Measurements from ENCODE around the gene DAZL. TPM values are rescaled to one million over a fixed set of nuclear protein-coding genes. Genes with fewer than 3 reads are reported as not detected.

The DAZL gene
- total and polyA plus RNA-seq, 4 experiments from 2014 or later: not detected

DNA sequence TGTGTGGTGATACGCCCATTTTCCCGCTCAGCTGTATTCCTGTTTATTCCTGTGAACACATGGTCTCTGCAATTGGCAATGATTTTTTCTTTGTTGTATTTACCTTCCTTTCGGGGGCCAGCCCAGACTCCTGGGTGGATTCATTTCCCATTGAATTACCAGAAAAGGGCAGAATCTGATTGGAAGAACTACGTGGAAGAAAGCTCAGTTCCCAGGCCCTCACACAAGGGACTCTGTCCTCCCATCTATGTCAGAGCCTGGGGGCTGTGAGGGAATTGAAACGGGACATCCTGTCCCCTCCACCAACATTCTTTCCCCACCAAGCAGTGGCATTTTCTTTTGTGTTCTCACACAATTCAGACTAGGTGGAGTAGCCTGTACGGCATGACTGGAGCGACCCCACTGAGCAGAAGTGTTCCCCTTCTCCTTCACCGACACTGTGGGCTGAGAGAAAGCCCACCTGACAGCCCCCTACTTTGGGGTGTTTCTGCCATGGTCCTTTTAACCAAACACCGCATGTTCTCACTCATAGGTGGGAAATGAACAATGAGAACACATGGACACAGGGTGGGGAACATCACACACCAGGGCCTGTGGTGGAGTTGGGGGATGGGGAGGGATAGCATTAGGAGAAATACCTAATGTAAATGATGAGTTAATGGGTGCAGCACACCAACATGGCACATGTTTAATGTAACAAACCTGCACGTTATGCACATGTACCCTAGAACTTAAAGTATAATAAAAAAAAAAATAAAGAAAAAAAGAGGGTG lies 59.6 kb downstream of the DAZL start:
- Histone ChIP-seq H3K4me1 (ENCODE audit: insufficient read depth, low read length) (no peaks in the 10 kb centered on the region), H3K9me3 (ENCODE audit: control insufficient read depth in 1 of 2, low read length in 2 of 2) (no peaks in the 10 kb centered on the region), H3K27me3 (ENCODE audit: insufficient read depth, low read length) (no peaks in the 10 kb centered on the region), H3K4me3 (ENCODE audit: low read length in 2 of 2) (no peak overlapping the region), H3K27ac (ENCODE audit: low read depth, low read length) (no peak overlapping the region), H3K36me3 (ENCODE audit: insufficient read depth, low read length) (no peaks in the 10 kb centered on the region)
- Mint-ChIP-seq H3K4me1 (peaks cover 0 to under 1% (median 0%) of the 10 kb centered on the region in 4 donors), H3K27me3 (peaks cover 0 to 5% of the 10 kb centered on the region in 2 donors), H3K4me3 (no peak overlapping the region), H3K9me3 (peaks cover 0 to 2% (median 0%) of the 10 kb centered on the region in 8 donors), H3K27ac (no peak overlapping the region), H3K36me3 (no peaks in the 10 kb centered on the region)
- ChIA-PET POLR2A (ENCODE audit: partially characterized antibody) (no interaction called here), CTCF (ENCODE audit: partially characterized antibody) (interaction anchor here (1.2 kb wide), 1 partner anchor 496 kb away, joined by 3 read pairs; no protein-coding TSS in a partner anchor)
- intact Hi-C loops (cut with micrococcal nuclease): no loop called here
- DNase-seq: no peak

DNA sequence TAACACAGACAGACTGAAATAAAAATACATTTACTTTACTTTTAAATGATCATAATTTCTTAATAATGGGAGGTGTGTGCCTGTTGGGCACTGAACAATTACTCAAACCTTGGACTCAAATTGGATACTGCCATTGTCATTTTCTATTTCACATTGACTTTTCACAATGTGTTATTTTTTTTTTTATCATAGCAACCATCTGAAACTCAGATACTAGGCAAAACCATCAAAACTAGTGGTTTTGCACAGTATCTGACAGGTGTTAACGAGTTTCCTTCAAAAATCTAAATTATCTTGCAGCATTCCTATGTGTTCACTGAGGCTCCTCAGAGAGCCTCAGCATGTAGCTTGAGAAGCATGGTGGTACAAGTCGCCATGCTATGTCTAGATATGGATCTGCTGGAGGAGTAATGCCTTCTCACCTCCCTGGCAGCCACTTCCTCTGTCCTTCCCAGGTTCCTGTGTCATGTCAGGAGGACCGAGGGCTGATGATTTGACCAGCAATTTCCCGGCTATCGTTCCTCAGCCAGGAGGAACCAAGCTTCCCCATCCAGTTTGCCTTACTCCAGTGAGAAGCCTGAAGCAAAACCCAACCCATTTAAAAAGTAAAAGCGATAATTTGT lies 61.9 kb downstream of the DAZL start:
- Mint-ChIP-seq H3K27ac (peak overlapping the region in 1 of 7 donors; percentile 32), H3K4me1 (no peaks in the 10 kb centered on the region), H3K4me3 (no peak overlapping the region), H3K9me3 (peaks cover 0 to 2% (median 0%) of the 10 kb centered on the region in 8 donors), H3K36me3 (no peaks in the 10 kb centered on the region), H3K27me3 (peaks cover 0 to 13% of the 10 kb centered on the region in 2 donors)
- ChIA-PET POLR2A (ENCODE audit: partially characterized antibody) (no interaction called here), CTCF (ENCODE audit: partially characterized antibody) (no interaction called here)
- no peaks in the 10 kb centered on the region for H3K9me3 ChIP-seq (ENCODE audit: control insufficient read depth in 1 of 2, low read length in 2 of 2)
- no peak for DNase-seq
- no peaks in the 10 kb centered on the region for H3K27me3 ChIP-seq (ENCODE audit: insufficient read depth, low read length)
- H3K4me3 ChIP-seq (ENCODE audit: low read length in 2 of 2): no peak overlapping the region
- H3K27ac ChIP-seq (ENCODE audit: low read depth, low read length): no peak overlapping the region
- no peaks in the 10 kb centered on the region for H3K4me1 ChIP-seq (ENCODE audit: insufficient read depth, low read length)
- intact Hi-C loops (cut with micrococcal nuclease): no loop called here
- H3K36me3 ChIP-seq (ENCODE audit: insufficient read depth, low read length): no peaks in the 10 kb centered on the region

DNA sequence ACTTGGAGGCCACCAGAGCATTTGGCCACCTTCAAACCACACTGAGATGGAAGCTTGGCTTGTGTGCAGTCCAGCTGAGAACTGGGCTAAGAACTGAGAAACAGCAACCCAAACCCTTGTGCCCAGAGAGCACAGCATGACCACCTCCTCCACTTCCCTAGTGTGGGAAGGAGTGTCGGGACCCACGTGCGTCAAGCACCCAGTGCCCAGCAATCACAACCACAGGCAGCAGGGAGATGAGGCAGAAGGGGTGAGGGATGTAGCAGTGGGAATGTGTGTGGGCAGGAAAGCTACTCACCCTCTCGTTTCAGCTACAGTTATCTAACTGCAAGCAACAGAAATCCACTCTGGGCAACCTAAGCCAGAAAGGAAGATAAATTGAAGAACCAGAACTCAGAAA lies 66.7 kb downstream of the DAZL start:
- Mint-ChIP-seq H3K27ac (no peak overlapping the region), H3K4me3 (no peak overlapping the region), H3K27me3 (peaks cover 4 to 16% of the 10 kb centered on the region in 2 donors), H3K4me1 (no peaks in the 10 kb centered on the region), H3K9me3 (peaks cover 0 to 3% (median 0%) of the 10 kb centered on the region in 8 donors), H3K36me3 (no peaks in the 10 kb centered on the region)
- ChIA-PET POLR2A (ENCODE audit: partially characterized antibody) (no interaction called here), CTCF (ENCODE audit: partially characterized antibody) (interaction anchor here (0.6 to 1.4 kb wide), 3 partner anchors 9 to 15 kb away, joined by 3 read pairs; no protein-coding TSS in a partner anchor)
- DNase-seq: no peak
- no peak overlapping the region for H3K4me3 ChIP-seq (ENCODE audit: low read length in 2 of 2)
- no peaks in the 10 kb centered on the region for H3K27me3 ChIP-seq (ENCODE audit: insufficient read depth, low read length)
- no peak overlapping the region for H3K27ac ChIP-seq (ENCODE audit: low read depth, low read length)
- intact Hi-C loops (cut with micrococcal nuclease): no loop called here
- H3K9me3 ChIP-seq (ENCODE audit: control insufficient read depth in 1 of 2, low read length in 2 of 2): no peaks in the 10 kb centered on the region
- H3K36me3 ChIP-seq (ENCODE audit: insufficient read depth, low read length): no peaks in the 10 kb centered on the region
- H3K4me1 ChIP-seq (ENCODE audit: insufficient read depth, low read length): no peaks in the 10 kb centered on the region

DNA sequence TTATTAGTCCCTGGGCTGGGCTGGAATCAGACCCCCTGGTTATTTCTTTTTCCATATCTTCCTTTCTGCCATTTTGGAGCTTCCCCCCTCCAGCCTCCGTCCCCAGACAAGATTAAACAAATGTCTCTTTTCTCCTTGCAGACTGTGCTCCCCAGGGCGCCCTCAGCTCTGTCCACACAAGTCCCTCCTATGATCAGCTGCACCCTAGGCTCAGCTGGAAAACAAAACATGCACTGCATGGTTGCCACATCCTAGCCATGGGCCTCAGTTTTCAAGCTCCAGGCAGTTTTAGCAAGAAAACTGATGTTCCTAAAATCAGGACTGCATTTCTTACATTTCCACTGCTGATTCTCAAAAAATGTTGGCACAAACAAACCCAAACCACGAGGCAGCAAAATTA lies 68.2 kb downstream of the DAZL start:
- no peak for DNase-seq
- Mint-ChIP-seq H3K4me3 (no peak overlapping the region), H3K4me1 (no peaks in the 10 kb centered on the region), H3K9me3 (peaks cover 0 to 3% (median 0%) of the 10 kb centered on the region in 8 donors), H3K27ac (no peak overlapping the region), H3K27me3 (peaks cover 4 to 16% of the 10 kb centered on the region in 2 donors), H3K36me3 (no peaks in the 10 kb centered on the region)
- H3K27me3 ChIP-seq (ENCODE audit: insufficient read depth, low read length): no peaks in the 10 kb centered on the region
- ChIA-PET POLR2A (ENCODE audit: partially characterized antibody) (interaction anchor here (1.5 kb wide), 1 partner anchor 25 kb away, joined by 3 read pairs; no protein-coding TSS in a partner anchor), CTCF (ENCODE audit: partially characterized antibody) (interaction anchor here (1.4 kb wide), 1 partner anchor 8 kb away, joined by 3 read pairs; no protein-coding TSS in a partner anchor)
- no peak overlapping the region for H3K4me3 ChIP-seq (ENCODE audit: low read length in 2 of 2)
- H3K4me1 ChIP-seq (ENCODE audit: insufficient read depth, low read length): no peaks in the 10 kb centered on the region
- H3K9me3 ChIP-seq (ENCODE audit: control insufficient read depth in 1 of 2, low read length in 2 of 2): no peaks in the 10 kb centered on the region
- no peaks in the 10 kb centered on the region for H3K36me3 ChIP-seq (ENCODE audit: insufficient read depth, low read length)
- H3K27ac ChIP-seq (ENCODE audit: low read depth, low read length): no peak overlapping the region
- intact Hi-C loops (cut with micrococcal nuclease): no loop called here

Other genes with a start within 250 kb of the DAZL start
- gene RFTN1, start 91.7 kb downstream of the DAZL start, total RNA-seq: 10 to 100 TPM; 47.1 to 59.7 TPM
- 10 to 100 TPM; 38.3 to 57.0 TPM for gene RFTN1, start 91.7 kb downstream of the DAZL start, polyA plus RNA-seq